ENCODE data around the gene CCDC141.

The CCDC141 gene

DNA sequence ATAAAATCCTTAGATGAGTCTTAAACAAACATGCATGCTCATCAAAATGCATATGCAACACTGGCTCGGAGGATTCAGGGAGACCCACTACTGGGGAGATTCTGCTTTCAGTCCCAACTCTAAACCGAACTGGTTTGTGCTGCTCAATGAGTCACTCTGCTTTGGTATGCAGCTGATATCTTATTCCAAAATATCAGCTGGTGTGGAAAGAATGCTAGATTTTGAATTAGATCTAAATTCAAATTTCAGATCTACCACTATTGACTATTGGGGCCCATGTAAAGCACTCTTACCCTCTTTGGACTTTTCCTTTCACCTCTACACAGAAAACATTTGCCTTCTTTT lies 203.5 kb downstream of the CCDC141 start:
- Mint-ChIP-seq H3K36me3 (peaks cover 9 to 11% of the 10 kb centered on the region in 2 donors), H3K27me3 (no peaks in the 10 kb centered on the region), H3K4me1 (no peaks in the 10 kb centered on the region), H3K9me3 (peaks cover 5 to 6% of the 10 kb centered on the region in 2 donors), H3K27ac (no peak overlapping the region), H3K4me3 (no peak overlapping the region)
- ATAC-seq (replicated peaks) (no peak), DNase-seq (no peak)

DNA sequence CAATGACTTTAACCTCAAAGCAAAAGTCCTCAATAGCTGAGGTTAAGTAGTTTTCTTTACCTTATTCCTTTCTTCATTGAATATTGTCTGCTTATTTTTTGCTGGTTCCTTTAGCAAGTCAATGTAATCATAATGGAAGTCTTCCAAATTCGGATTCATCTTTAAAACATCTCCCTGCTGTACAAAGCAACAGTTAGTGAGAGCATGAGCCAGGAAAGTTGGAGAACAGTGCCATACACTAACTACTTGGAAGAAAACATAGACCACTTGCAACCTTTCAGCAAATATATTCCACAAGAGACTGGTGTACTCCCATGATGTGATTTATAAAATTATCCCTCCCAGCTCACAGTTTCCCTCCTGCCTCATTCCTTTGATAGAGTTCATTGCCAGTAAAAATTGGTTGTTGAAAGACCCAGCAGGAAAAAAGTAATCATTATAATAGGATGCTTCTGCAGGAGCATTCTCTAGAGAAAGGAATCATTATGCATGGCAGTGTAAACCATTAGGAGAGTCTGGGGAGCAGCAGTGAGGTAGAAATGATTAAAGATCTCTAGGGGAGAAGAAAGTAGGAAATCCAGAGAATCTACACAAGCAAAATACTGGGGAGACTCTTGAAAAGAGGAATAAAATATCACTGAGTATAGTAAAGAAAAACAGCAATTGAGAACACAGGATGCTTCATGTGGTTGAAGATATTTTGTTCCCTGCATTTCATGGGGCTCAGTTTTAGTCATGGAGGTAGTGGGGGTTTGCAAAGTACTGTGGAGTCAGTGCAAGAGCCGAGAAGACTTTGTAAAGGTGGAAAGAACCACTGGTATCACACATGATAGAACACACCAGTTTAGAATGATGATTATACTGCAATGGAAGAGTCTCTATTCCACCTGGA lies 204.1 kb downstream of the CCDC141 start:
- Mint-ChIP-seq H3K9me3 (peaks cover 5 to 6% of the 10 kb centered on the region in 2 donors), H3K36me3 (peaks cover 9% of the 10 kb centered on the region in 2 donors), H3K4me3 (no peak overlapping the region), H3K27ac (no peak overlapping the region), H3K27me3 (no peaks in the 10 kb centered on the region), H3K4me1 (no peaks in the 10 kb centered on the region)
- DNase-seq (no peak), ATAC-seq (replicated peaks) (no peak)

DNA sequence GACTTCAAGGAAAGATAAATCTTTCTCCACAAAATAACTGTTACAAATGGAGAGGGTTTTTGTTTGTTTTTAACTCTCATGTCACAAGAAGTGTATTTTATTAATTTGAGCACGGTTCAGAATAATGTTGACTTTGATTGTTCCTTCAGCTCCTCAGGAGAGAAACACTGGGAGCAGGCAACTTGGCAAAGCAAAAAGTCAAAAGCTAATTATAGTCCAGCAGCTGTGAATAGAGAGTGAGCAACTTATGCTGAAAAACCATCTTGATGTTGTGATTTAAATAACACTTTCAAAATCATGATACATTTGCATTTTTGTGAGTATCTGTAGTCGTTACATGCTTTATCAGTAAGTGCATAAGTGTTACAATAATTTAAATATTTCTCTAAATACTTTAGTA lies 205.2 kb downstream of the CCDC141 start:
- H3K27ac Mint-ChIP-seq, result no peak overlapping the region
- H3K4me3 Mint-ChIP-seq, result no peak overlapping the region
- H3K4me1 Mint-ChIP-seq, result no peaks in the 10 kb centered on the region
- H3K9me3 Mint-ChIP-seq, result peaks cover 5 to 6% of the 10 kb centered on the region in 2 donors
- ATAC-seq (replicated peaks), result no peak
- no peaks in the 10 kb centered on the region for H3K27me3 Mint-ChIP-seq
- DNase-seq, result no peak
- H3K36me3 Mint-ChIP-seq, result peaks cover 9 to 12% of the 10 kb centered on the region in 2 donors

DNA sequence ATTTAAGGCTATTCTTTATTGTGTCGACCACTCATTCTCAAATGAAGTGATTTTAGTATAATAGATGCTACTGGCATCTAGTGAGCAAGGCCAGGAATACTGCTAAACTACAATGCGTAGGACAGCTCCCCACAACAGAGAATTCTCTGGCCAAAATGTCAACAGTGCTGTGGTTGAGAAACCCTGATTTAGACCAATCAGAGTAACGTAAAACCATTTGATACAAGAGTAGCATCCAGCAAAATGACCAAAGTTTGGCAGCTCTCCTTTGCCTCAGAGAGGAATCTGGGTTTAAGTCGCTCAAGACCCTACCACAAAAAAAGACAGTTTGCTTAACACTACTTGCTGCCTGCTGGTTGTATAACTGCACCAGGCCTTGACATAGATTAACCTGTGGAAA lies 205.7 kb downstream of the CCDC141 start:
- ATAC-seq (replicated peaks) (no peak), DNase-seq (no peak)
- Mint-ChIP-seq H3K4me3 (no peak overlapping the region), H3K27ac (no peak overlapping the region), H3K4me1 (no peaks in the 10 kb centered on the region), H3K9me3 (peaks cover 5 to 6% of the 10 kb centered on the region in 2 donors), H3K36me3 (peaks cover 9 to 12% of the 10 kb centered on the region in 2 donors), H3K27me3 (no peaks in the 10 kb centered on the region)

DNA sequence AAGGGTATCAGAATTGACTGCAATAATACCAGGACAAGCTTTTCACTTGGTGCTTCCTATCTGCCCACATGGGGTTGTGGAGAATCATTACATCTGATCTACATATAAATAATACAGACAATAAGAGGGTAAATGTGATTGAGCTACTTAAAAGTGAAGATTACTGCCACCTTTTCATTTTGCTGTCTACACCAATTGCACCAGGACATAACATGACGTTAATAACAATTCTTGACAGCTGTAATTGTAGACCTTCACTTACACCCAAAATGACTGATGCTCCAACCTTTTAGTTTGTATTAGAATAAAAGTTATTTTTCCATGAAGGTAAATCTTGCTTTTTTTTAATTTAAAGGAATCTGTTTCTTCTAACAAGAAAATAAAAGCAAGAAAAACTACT lies 206.2 kb downstream of the CCDC141 start:
- H3K27ac Mint-ChIP-seq, result no peak overlapping the region
- H3K27me3 Mint-ChIP-seq, result no peaks in the 10 kb centered on the region
- ATAC-seq (replicated peaks) (no peak), DNase-seq (no peak)
- no peaks in the 10 kb centered on the region for H3K4me1 Mint-ChIP-seq
- H3K9me3 Mint-ChIP-seq, result peaks cover 5 to 6% of the 10 kb centered on the region in 2 donors
- H3K36me3 Mint-ChIP-seq, result peaks cover 9 to 12% of the 10 kb centered on the region in 2 donors
- H3K4me3 Mint-ChIP-seq, result no peak overlapping the region

DNA sequence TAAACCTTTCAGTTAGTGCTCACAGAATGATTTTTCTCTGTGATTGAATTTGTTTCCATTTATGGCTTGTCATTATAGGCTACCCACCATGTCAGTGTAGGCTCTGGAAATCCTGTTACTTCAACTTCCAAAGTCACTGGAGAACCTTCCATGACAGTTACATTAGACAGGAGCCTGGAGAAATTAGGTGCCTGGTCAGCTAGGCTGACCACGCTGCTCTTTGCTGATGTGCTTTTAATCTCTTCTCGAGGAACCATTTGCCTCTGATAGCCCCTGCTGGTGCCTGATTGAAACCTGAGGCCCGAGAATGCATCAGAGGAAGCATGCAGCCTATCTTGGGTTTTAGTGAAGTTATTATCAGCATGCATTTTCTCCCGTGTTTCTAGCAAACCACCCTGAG lies 213.1 kb downstream of the CCDC141 start:
- no peak overlapping the region for H3K4me3 Mint-ChIP-seq
- no peaks in the 10 kb centered on the region for H3K4me1 Mint-ChIP-seq
- peaks cover 0 to 6% of the 10 kb centered on the region in 2 donors for H3K36me3 Mint-ChIP-seq
- DNase-seq, result no peak
- H3K9me3 Mint-ChIP-seq, result no peaks in the 10 kb centered on the region
- no peak for ATAC-seq (replicated peaks)
- H3K27ac Mint-ChIP-seq, result no peak overlapping the region
- no peaks in the 10 kb centered on the region for H3K27me3 Mint-ChIP-seq

DNA sequence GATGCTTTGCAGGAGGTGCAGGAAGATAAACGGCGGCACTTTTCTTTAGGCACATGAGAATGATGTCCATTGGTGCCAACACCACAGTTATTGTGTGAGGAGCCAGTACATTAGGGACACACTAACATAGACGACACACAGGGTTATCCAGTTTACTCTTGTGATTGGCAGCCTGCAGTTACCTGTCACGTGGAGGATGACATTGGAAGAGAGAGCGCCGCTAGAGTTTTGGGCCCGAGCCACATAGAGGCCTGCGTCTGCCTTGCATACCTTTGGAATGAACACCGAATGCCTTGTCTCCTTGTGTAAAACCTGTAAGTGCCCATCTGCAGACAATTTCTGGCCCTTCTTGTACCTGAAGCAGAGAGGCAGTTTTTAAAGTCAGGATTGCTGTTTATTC lies 215.9 kb downstream of the CCDC141 start:
- DNase-seq (no peak), ATAC-seq (replicated peaks) (no peak)
- H3K27ac Mint-ChIP-seq, result no peak overlapping the region
- H3K9me3 Mint-ChIP-seq, result no peaks in the 10 kb centered on the region
- no peaks in the 10 kb centered on the region for H3K27me3 Mint-ChIP-seq
- H3K36me3 Mint-ChIP-seq, result peaks cover 0 to 6% of the 10 kb centered on the region in 2 donors
- no peak overlapping the region for H3K4me3 Mint-ChIP-seq
- H3K4me1 Mint-ChIP-seq, result peaks cover 4 to 5% of the 10 kb centered on the region in 2 donors

DNA sequence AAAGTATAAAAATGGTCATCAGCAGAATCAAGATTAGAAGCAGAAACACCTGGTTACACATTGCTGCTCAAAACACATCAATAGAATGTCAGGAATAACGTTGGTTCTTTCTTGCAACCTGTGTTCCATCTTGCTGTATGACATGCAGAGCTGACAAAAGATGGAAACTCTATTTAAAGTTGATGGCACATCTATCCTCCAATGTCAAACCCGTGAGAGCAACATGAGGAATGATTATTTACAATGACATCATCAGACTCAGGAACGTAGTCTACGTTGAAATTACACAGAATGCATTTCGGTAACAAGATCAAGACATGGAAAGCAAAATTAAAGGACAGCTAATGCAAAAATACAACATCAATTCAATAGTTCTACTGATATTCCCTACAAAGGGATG lies 216.6 kb downstream of the CCDC141 start:
- ATAC-seq (replicated peaks) (no peak), DNase-seq (no peak)
- Mint-ChIP-seq H3K4me3 (no peak overlapping the region), H3K36me3 (peaks cover 0 to 6% of the 10 kb centered on the region in 2 donors), H3K27me3 (no peaks in the 10 kb centered on the region), H3K27ac (no peak overlapping the region), H3K4me1 (peaks cover 7% of the 10 kb centered on the region in 2 donors), H3K9me3 (no peaks in the 10 kb centered on the region)

DNA sequence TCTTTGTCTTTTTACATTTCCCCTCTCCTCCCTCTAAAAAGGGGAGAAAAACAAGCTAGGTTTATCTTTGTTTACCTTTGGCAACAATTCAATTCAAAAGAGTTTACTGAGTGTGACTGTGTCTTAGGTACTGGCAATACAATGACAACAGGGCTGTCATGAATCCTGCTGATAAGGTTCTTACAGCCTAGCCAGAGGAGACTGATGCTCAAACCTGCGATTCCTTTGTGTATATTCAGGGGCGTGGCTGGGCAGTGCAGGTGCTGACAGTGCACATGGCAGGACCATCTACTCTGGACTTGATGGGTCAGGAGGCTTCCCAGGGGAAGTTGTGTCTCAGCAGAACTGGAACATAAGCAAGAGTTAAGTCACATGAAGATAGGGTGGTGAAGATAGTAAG lies 219.5 kb downstream of the CCDC141 start:
- no peak for DNase-seq
- ATAC-seq (replicated peaks), result no peak
- Mint-ChIP-seq H3K36me3 (peaks cover 0 to 12% of the 10 kb centered on the region in 2 donors), H3K27me3 (no peaks in the 10 kb centered on the region), H3K27ac (no peak overlapping the region), H3K4me1 (peaks cover 7% of the 10 kb centered on the region in 2 donors), H3K9me3 (peaks cover 1 to 3% of the 10 kb centered on the region in 2 donors), H3K4me3 (no peak overlapping the region)

DNA sequence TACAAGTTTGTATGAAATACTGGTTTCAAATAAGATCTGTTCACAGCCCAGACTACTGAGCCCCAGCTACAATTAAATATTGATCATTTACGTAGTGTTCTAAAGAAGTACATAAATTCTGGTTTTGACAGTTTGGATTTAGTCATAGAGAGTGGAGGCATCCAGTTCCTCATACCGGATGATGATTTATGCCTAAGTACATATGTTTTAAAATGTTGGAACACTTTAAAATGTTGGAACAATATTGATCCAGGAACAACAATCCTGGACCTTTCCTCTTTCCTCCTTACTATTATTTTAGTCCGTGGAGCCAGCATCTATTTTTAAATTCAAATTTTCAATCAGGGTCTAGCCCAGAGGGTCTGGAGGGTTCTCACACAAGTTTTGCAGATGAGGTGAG lies 220.0 kb downstream of the CCDC141 start:
- H3K9me3 Mint-ChIP-seq, result peaks cover 1 to 3% of the 10 kb centered on the region in 2 donors
- H3K4me3 Mint-ChIP-seq, result no peak overlapping the region
- H3K36me3 Mint-ChIP-seq, result peaks cover 0 to 12% of the 10 kb centered on the region in 2 donors

DNA sequence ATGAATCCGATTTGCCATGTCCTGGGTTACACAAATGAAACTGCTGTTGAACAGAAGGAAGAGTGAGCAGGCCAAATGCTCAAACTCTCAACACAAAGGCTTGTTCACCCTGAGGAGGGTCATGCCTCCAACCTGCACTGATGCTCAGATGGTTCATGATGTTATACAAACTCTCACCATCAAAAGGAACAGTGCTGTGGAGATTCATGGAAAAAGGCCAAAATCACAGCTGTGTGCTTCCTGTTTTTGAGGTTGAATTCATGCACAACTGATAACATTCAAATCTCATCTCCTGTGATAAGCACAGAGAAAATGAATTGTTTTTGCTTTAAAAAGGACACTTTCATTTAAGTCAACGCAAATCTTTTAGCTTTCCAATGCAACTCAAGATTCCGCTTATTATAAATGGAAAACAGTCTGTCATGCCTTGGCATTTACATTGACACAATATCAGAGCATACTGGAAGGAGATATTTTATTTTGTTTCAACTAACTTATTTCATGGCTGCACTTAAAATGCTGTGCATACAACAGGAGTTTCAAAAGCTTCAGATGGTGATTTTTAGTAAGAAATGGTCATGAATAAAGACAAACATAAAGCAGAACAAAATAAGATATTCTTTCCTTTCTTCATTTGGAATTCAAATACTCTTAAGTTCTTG lies 220.5 kb downstream of the CCDC141 start:
- peak overlapping the region; percentile 42 for H3K27ac Mint-ChIP-seq
- ATAC-seq (replicated peaks) (no peak), DNase-seq (no peak)
- H3K9me3 Mint-ChIP-seq, result peaks cover 1 to 3% of the 10 kb centered on the region in 2 donors
- H3K4me3 Mint-ChIP-seq, result no peak overlapping the region
- peaks cover 0 to 12% of the 10 kb centered on the region in 2 donors for H3K36me3 Mint-ChIP-seq
- peaks cover 7% of the 10 kb centered on the region in 2 donors for H3K4me1 Mint-ChIP-seq
- no peaks in the 10 kb centered on the region for H3K27me3 Mint-ChIP-seq

More for the DNA sequence above, 220.0 kb downstream of the CCDC141 start:
- no peak overlapping the region for H3K27ac Mint-ChIP-seq
- ATAC-seq (replicated peaks), result no peak
- DNase-seq, result no peak
- H3K27me3 Mint-ChIP-seq, result no peaks in the 10 kb centered on the region
- H3K4me1 Mint-ChIP-seq, result peaks cover 7% of the 10 kb centered on the region in 2 donors

DNA sequence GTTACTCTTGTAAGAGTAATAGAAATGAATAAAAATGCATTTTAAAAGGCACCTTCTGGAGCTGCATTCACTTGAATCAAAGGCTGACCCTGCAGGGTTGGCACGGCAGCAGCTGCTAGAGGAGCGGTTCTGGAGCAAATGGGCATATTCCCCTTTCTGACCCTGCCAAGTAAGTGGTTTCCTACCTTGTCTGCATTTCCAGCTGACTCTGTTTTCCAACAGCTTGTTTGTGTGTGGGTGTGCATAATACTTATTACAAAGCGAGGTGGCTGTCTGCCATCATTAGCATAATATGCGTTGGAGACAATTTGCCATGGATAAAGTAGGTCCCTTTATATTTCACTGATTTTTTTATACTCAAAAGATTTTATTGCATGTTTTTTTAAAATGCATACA lies 221.5 kb downstream of the CCDC141 start:
- no peak overlapping the region for H3K4me3 Mint-ChIP-seq
- peaks cover 7% of the 10 kb centered on the region in 2 donors for H3K4me1 Mint-ChIP-seq
- no peak overlapping the region for H3K27ac Mint-ChIP-seq
- ATAC-seq (replicated peaks), result no peak
- H3K36me3 Mint-ChIP-seq, result peaks cover 0 to 12% of the 10 kb centered on the region in 2 donors
- H3K9me3 Mint-ChIP-seq, result peaks cover 1 to 3% of the 10 kb centered on the region in 2 donors
- no peaks in the 10 kb centered on the region for H3K27me3 Mint-ChIP-seq
- DNase-seq, result no peak

DNA sequence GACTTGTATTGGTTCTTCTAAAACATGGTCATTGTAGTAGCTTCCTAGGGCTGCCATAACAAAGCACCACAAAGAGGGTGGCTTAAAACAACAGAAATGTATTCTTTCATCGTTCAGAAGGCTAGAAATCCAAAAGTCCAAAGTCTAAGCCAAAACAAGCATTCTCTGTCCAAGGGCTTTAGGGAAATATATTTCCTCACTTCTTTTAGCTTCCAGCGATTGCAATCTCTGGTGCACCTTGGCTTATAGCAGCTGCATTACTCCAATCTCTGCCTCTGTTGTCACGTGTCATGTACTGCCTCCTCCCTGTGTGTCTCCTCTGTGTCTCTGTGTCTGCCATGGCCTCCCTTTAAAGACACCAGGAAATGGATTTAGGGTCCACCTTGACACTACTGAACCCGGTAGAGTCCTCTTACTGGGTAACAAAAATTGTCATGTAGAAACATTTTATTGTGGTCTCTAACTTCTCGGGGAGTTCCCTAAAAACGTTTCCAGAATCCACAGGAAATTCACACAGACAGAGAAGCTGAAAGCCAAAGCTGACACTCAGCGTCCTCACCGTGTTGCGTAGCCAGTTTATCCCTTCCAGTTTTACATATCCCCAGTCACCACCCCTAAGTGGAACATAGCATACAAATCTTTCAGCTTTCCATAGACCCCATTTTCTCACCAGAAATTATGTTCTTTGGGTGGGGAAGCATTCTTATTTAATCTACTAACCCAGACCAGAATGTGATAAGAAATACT lies 222.0 kb downstream of the CCDC141 start:
- ATAC-seq (replicated peaks) (no peak), DNase-seq (no peak)
- Mint-ChIP-seq H3K27me3 (no peaks in the 10 kb centered on the region), H3K27ac (no peak overlapping the region), H3K36me3 (peaks cover 0 to 12% of the 10 kb centered on the region in 2 donors), H3K9me3 (peaks cover 1 to 3% of the 10 kb centered on the region in 2 donors), H3K4me3 (no peak overlapping the region), H3K4me1 (peaks cover 7% of the 10 kb centered on the region in 2 donors)

DNA sequence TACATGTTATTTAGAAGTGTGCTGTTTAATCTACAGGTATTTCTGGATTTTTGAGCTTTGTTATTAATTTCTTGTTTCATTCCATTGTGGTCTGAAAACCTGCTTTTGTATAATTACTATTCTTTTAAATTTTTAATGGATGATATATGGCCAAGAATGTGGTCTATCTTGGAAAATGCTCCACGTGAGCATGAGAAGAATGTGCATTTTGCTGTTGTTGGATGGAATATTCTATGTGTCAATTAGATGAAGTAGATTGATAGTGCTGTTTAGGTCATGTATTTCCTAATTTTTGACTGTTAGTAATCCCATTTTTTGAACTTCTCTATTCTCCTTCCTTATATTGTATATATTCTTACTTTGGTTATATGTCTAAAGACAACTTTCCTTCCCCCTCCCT lies 222.8 kb downstream of the CCDC141 start:
- H3K9me3 Mint-ChIP-seq, result peaks cover 1 to 3% of the 10 kb centered on the region in 2 donors
- no peak for DNase-seq
- peaks cover 0 to 12% of the 10 kb centered on the region in 2 donors for H3K36me3 Mint-ChIP-seq
- peaks cover 7% of the 10 kb centered on the region in 2 donors for H3K4me1 Mint-ChIP-seq
- H3K27me3 Mint-ChIP-seq, result no peaks in the 10 kb centered on the region
- no peak for ATAC-seq (replicated peaks)
- H3K4me3 Mint-ChIP-seq, result no peak overlapping the region
- no peak overlapping the region for H3K27ac Mint-ChIP-seq
